Natural killer cell treated with Interleukin-12 subunit alpha and Interleukin-12 subunit beta and Interleukin-15 and Interleukin-18, amount 100 ng/mL, for 72 hours (primary cell): Measurements from ENCODE around the gene CYYR1. TPM values are rescaled to one million over a fixed set of nuclear protein-coding genes. Genes with fewer than 3 reads are reported as not detected.

Source experiments
- ATAC-seq, 2 donors: fragments of 150-1000 bp; cut with Tn5 transposase in 1 of 2; sonication (Bioruptor Pico), chemical (Tn5 transposase) in 1 of 2; 2 replicates each; pipeline ENCODE4 v1.10.0; 2021
- DNase-seq: peaks from one replicate; pipeline ENCODE4 v3.0.0; 2022; ENCODE audit warnings: low spot score
- H3K27ac Mint-ChIP-seq, 2 donors: 1 replicate in 1 of 2; 2 replicates in 1 of 2; pipeline ENCODE4 v1.8.0; 2022; ENCODE audit warnings: mixed read lengths in 2 of 2, mild to moderate bottlenecking in 1 of 2, moderate library complexity in 1 of 2
- H3K27me3 Mint-ChIP-seq, 2 donors: 1 replicate in 1 of 2; 2 replicates in 1 of 2; pipeline ENCODE4 v1.8.0; 2022; ENCODE audit warnings: mixed read lengths in 2 of 2
- H3K36me3 Mint-ChIP-seq: one replicate; pipeline ENCODE4 v1.8.0; 2022; ENCODE audit warnings: mixed read lengths
- H3K4me1 Mint-ChIP-seq, 2 donors: 1 replicate in 1 of 2; 2 replicates in 1 of 2; pipeline ENCODE4 v1.8.0; 2022; ENCODE audit warnings: low read depth in 2 of 2, mixed read lengths in 2 of 2, mild to moderate bottlenecking in 1 of 2
- H3K4me3 Mint-ChIP-seq: one replicate; pipeline ENCODE4 v1.8.0; 2022; ENCODE audit warnings: mixed read lengths
- H3K9me3 Mint-ChIP-seq: 2 replicates; pipeline ENCODE4 v1.8.0; 2022; ENCODE audit warnings: mixed read lengths
- total RNA-seq, 2 donors: library from RNA; stranded (reverse); gene quantifications; one replicate each; pipeline ENCODE4 v1.2.3, GENCODE V29; 2022

CYYR1 gene
- total RNA-seq, 2 donors from 2014 or later = not detected

- Mint-ChIP-seq H3K27ac (no peak overlapping the region), H3K9me3 (peaks cover 8% of the 10 kb centered on the region), H3K4me1 (no peaks in the 10 kb centered on the region), H3K36me3 (no peaks in the 10 kb centered on the region), H3K4me3 (no peak overlapping the region), H3K27me3 (no peaks in the 10 kb centered on the region)
- ATAC-seq (no peak), DNase-seq (no peak)
These were observed 140.7 kb downstream of the CYYR1 start for GRCh38 chr21:26432410-26432809.

DNA sequence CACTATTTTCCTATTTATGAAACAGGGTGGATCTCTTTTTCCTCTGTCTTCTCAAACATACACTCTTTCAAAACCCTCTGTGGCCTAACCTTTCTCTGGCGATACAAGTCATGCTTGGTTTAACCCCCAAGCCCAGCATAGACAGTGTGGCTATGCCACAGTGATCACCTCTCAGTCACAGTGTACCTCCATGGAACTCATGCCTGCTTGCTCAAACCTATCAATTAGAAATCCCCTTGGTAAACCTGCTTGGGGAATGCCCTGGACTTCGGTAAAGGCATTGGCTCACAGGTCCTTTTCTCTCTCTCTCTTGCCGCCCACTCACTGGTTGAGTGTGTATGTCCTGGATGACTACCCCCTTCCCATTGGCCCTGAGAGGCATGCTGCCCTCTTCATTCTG lies 147.5 kb downstream of the CYYR1 start:
- H3K9me3 Mint-ChIP-seq = peaks cover 2% of the 10 kb centered on the region
- no peak for ATAC-seq
- H3K36me3 Mint-ChIP-seq = no peaks in the 10 kb centered on the region

DNA sequence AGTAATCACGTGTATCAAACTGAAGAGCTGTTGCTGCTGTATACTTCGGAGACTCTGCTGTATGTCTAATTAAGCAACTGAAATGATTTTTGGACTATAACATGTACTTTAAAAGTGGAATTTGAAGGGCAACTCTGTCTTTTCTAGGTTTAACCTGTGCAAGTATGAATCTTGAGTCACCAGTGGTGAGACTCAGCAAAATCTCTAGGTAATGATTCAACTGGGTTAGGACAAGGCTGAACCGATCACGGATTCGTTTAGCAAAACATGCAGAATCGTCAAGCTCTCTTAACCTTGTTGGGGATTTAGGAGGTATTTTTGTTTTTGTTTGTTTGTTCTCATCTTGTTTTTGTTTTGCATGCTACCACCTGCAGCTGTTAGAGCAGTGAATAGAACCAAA lies 149.6 kb downstream of the CYYR1 start:
- Mint-ChIP-seq H3K27ac (no peak overlapping the region), H3K4me1 (no peaks in the 10 kb centered on the region), H3K4me3 (no peak overlapping the region), H3K9me3 (peaks cover 2% of the 10 kb centered on the region), H3K36me3 (no peaks in the 10 kb centered on the region), H3K27me3 (no peaks in the 10 kb centered on the region)
- ATAC-seq = no peak
- DNase-seq = no peak

More for the DNA sequence above, 147.5 kb downstream of the CYYR1 start:
- no peaks in the 10 kb centered on the region for H3K27me3 Mint-ChIP-seq
- H3K4me1 Mint-ChIP-seq = no peaks in the 10 kb centered on the region
- no peak for DNase-seq
- no peak overlapping the region for H3K4me3 Mint-ChIP-seq
- no peak overlapping the region for H3K27ac Mint-ChIP-seq

DNA sequence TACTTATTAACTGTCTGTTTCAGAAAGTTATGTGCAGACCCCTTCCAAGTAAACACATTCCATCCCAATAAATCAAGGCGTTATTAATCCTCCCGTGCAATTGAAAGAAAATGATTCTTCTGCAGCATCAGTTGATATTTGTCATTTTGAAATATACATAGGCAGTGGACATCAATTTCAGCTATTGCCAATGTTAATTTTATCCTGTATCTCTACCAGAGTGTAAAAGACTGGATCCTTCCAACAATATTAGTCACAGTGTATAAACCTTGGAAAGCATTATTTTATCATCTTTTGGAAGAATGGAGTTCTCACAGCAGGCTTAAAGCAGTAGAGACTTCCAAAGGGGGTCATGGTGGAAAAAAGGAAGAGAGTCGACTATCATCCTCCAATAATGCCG lies 150.4 kb downstream of the CYYR1 start:
- ATAC-seq = no peak
- Mint-ChIP-seq H3K4me3 (no peak overlapping the region), H3K4me1 (no peaks in the 10 kb centered on the region), H3K9me3 (no peaks in the 10 kb centered on the region), H3K27ac (no peak overlapping the region), H3K36me3 (no peaks in the 10 kb centered on the region), H3K27me3 (no peaks in the 10 kb centered on the region)
- DNase-seq = no peak

GRCh38 chr21:26422138-26422537 lies 150.9 kb downstream of the CYYR1 start:
- H3K4me3 Mint-ChIP-seq = no peak overlapping the region
- H3K4me1 Mint-ChIP-seq = no peaks in the 10 kb centered on the region
- ATAC-seq (no peak), DNase-seq (no peak)
- H3K36me3 Mint-ChIP-seq = no peaks in the 10 kb centered on the region
- H3K9me3 Mint-ChIP-seq = no peaks in the 10 kb centered on the region
- no peak overlapping the region for H3K27ac Mint-ChIP-seq
- H3K27me3 Mint-ChIP-seq = no peaks in the 10 kb centered on the region

GRCh38 chr21:26421724-26422123 lies 151.4 kb downstream of the CYYR1 start:
- H3K4me1 Mint-ChIP-seq = no peaks in the 10 kb centered on the region
- no peak overlapping the region for H3K4me3 Mint-ChIP-seq
- no peak for ATAC-seq
- no peaks in the 10 kb centered on the region for H3K36me3 Mint-ChIP-seq
- no peak overlapping the region for H3K27ac Mint-ChIP-seq
- DNase-seq = no peak
- no peaks in the 10 kb centered on the region for H3K27me3 Mint-ChIP-seq
- no peaks in the 10 kb centered on the region for H3K9me3 Mint-ChIP-seq
